HepG2 (cell line): Measurements from ENCODE around the gene ZNF48. TPM values are rescaled to one million over a fixed set of nuclear protein-coding genes. Genes with fewer than 3 reads are reported as not detected.
A peak's percentile ranks its signal among the peaks of the same experiment; 100 is the strongest.

Experiments used
- EZH2 ChIP-seq: conservative IDR thresholded peaks from 2 replicates; pipeline ENCODE4 v1.6.1; 2012; ENCODE audit warnings: mild to moderate bottlenecking, low read depth, low read length, moderate library complexity
- GABPB1 ChIP-seq: IDR thresholded peaks from 2 replicates; pipeline ENCODE4 v1.6.1; 2016; ENCODE audit warnings: mild to moderate bottlenecking, missing genetic modification reagents, moderate library complexity, missing compliant biosample characterization
- HOXA9 ChIP-seq: sonication (generic); formaldehyde crosslinking; IDR thresholded peaks from 2 replicates; pipeline ENCODE4 v1.8.1; 2022; ENCODE audit warnings: missing genetic modification reagents, mild to moderate bottlenecking, moderate library complexity, borderline replicate concordance
- KAT2B ChIP-seq: fragments of 150-350 bp; IDR thresholded peaks from 2 replicates; pipeline ENCODE4 v1.6.1; 2014; ENCODE audit warnings: low read depth, low read length, borderline replicate concordance
- KDM2A ChIP-seq: sonication (generic); formaldehyde crosslinking; IDR thresholded peaks from 2 replicates; pipeline ENCODE4 v1.4.0; 2020; ENCODE audit warnings: low read depth, missing genetic modification reagents, borderline replicate concordance
- MED1 ChIP-seq: sonication (generic); formaldehyde crosslinking; IDR thresholded peaks from 2 replicates; pipeline ENCODE4 v1.4.0; 2020; ENCODE audit warnings: missing genetic modification reagents
- MXD4 ChIP-seq: IDR thresholded peaks from 2 replicates; pipeline ENCODE4 v1.6.1; 2016; ENCODE audit warnings: mild to moderate bottlenecking, missing biosample characterization, missing genetic modification reagents
- NFYC ChIP-seq: IDR thresholded peaks from 2 replicates; pipeline ENCODE4 v1.6.1; 2016; ENCODE audit warnings: missing genetic modification reagents, missing compliant biosample characterization
- NR1H2 ChIP-seq: sonication (generic); formaldehyde crosslinking; IDR thresholded peaks from 2 replicates; pipeline ENCODE4 v1.8.1; 2022; ENCODE audit warnings: low read depth, missing genetic modification reagents, borderline replicate concordance
- PCBP1 ChIP-seq: fragments of 200-400 bp; formaldehyde crosslinking; IDR thresholded peaks from 2 replicates; pipeline ENCODE4 v1.6.1; 2017; ENCODE audit warnings: mild to moderate bottlenecking, low read depth, low read length, borderline replicate concordance
- RELA ChIP-seq: sonication (generic); formaldehyde crosslinking; IDR thresholded peaks from 2 replicates; pipeline ENCODE4 v1.4.0; 2020; ENCODE audit warnings: missing genetic modification reagents
- SALL1 ChIP-seq: sonication (generic); formaldehyde crosslinking; IDR thresholded peaks from 2 replicates; pipeline ENCODE4 v1.8.0; 2022; ENCODE audit warnings: mild to moderate bottlenecking, missing genetic modification reagents
- YEATS2 ChIP-seq: sonication (generic); formaldehyde crosslinking; IDR thresholded peaks from 2 replicates; pipeline ENCODE4 v1.4.0; 2020; ENCODE audit warnings: missing genetic modification reagents, borderline replicate concordance
- ZFP36 ChIP-seq: fragments of 150-350 bp; IDR thresholded peaks from 2 replicates; pipeline ENCODE4 v1.6.1; 2018; ENCODE audit warnings: borderline replicate concordance, low read length, low read depth; ENCODE audit not compliant: partially characterized antibody
- ZMAT3 ChIP-seq: sonication (generic); formaldehyde crosslinking; conservative IDR thresholded peaks from 2 replicates; pipeline ENCODE4 v1.7.0; 2021; ENCODE audit warnings: missing genetic modification reagents
- ZNF292 ChIP-seq: sonication (generic); formaldehyde crosslinking; IDR thresholded peaks from 2 replicates; pipeline ENCODE4 v1.8.1; 2022; ENCODE audit warnings: mild to moderate bottlenecking, low read depth, missing genetic modification reagents, borderline replicate concordance
- ZNF350 ChIP-seq: sonication (generic); formaldehyde crosslinking; IDR thresholded peaks from 2 replicates; pipeline ENCODE4 v1.4.0; 2020; ENCODE audit warnings: mild to moderate bottlenecking, low read depth, missing genetic modification reagents, borderline replicate concordance
- ZNF468 ChIP-seq: sonication (generic); formaldehyde crosslinking; IDR thresholded peaks from 2 replicates; pipeline ENCODE4 v1.8.0; 2022; ENCODE audit warnings: mild to moderate bottlenecking, moderate library complexity, missing genetic modification reagents
- ZNF577 ChIP-seq: sonication (generic); formaldehyde crosslinking; IDR thresholded peaks from 2 replicates; pipeline ENCODE4 v1.4.0; 2020; ENCODE audit warnings: mild to moderate bottlenecking, low read depth, missing genetic modification reagents, borderline replicate concordance
- polyA plus RNA-seq, 8 experiments: library from polyadenylated mRNA; depleted of rRNA in 3 of 8; stranded (reverse) in 7 of 8; unstranded in 1 of 8; fragments of >200 nt; fragmentation: Illumina TruSeq in 4 of 8; extraction: Trizol in 4 of 8; gene quantifications; 2 replicates each; pipeline versions ENCODE4 v1.2.1 to v1.2.3, GENCODE V29; 2011 to 2016; ENCODE audit warnings: low read depth in 4 of 8, missing spikeins in 1 of 8, mixed read lengths in 1 of 8; ENCODE audit not compliant: insufficient read depth in 1 of 8
- total RNA-seq, 5 experiments: library from RNA; depleted of rRNA; stranded (reverse); fragments of >200 nt; fragmentation: Illumina TruSeq; extraction: Trizol; gene quantifications; 2 replicates each; pipeline ENCODE4 v1.2.3, GENCODE V29; 2016; ENCODE audit warnings: low read depth in 1 of 5
- TF ChIP-seq, protein P1 (sequence below): sonication (generic); formaldehyde crosslinking; IDR thresholded peaks from 2 replicates; pipeline ENCODE4 v1.4.0; 2020; ENCODE audit warnings: mild to moderate bottlenecking, missing genetic modification reagents
- TF ChIP-seq, protein P2 (sequence below): sonication (generic); formaldehyde crosslinking; IDR thresholded peaks from 2 replicates; pipeline ENCODE4 v1.4.0; 2020; ENCODE audit warnings: mild to moderate bottlenecking, low read depth, missing genetic modification reagents
- TF ChIP-seq, protein P3 (sequence below): sonication (generic); formaldehyde crosslinking; conservative IDR thresholded peaks from 2 replicates; pipeline ENCODE4 v1.8.0; 2022; ENCODE audit warnings: mild to moderate bottlenecking, moderate library complexity, missing genetic modification reagents
- TF ChIP-seq, protein P4 (sequence below): sonication (generic); formaldehyde crosslinking; IDR thresholded peaks from 2 replicates; pipeline ENCODE4 v1.4.0; 2020; ENCODE audit warnings: low read depth, mild to moderate bottlenecking, missing genetic modification reagents

The ZNF48 gene
- total and polyA plus RNA-seq, 2 of the 13 experiments (the other 11 are each of a cell fraction or from before 2014, with no cell fraction given) = 9.9 to 12.3 TPM

DNA sequence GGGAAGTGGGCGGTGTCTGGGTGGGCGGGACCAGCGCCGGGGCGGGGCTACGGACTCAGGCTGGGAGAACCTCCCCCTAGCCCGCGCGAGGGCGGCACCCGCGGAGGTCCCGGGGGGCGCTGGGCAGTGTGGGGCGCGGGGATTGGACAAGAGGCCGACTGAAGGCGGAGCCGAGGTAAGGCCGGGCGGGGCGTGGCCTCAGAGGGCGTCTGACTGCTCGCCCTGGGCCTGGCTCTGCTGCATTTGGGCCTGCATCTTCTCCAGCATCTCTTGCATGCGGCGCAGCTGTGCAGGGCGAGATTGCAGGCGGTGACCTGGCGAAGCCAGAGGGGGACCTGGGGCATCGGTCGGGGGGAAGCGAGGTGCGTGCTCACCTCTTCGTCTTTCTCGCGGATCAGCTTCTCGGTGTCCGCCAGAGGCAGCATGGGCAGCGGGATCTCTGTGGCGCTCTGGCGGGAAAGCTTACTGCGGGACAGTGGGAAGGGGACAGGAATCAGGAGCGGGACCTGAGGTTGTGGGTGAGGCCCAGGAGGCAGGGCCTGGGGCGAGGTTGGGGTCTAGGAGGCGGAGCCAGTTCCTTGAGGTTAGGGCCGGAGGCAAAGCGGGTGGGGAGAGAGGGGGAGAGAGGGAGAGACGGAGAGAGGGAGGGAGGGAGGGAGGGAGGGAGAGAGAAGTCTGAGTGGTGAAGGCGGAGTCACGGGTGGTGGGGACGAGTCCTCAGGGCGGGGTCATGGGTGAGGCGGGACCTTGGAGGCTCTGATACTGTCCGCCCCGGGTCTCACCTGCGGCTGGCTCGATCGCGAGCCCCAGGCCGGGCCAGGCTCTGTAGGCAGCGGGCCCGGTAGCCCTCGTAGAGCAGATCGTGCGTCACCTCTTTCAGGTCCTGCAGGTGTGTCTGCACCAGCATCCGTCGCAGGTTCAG, 16.7 kb upstream of the ZNF48 start (continued):
- TF ChIP-seq, protein P1, sequence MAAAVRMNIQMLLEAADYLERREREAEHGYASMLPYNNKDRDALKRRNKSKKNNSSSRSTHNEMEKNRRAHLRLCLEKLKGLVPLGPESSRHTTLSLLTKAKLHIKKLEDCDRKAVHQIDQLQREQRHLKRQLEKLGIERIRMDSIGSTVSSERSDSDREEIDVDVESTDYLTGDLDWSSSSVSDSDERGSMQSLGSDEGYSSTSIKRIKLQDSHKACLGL (CRISPR knock-in tag) = peak; percentile 88; the same call in 1 of the 2 replicates
- no peak for TF ChIP-seq KAT2B
- TF ChIP-seq GABPB1 (CRISPR knock-in tag) = peak; percentile 79
- TF ChIP-seq ZFP36 = no peak
- TF ChIP-seq ZNF350 (CRISPR knock-in tag) = peak; percentile 87
- TF ChIP-seq ZNF292 (CRISPR knock-in tag) = peak; percentile 82
- peak; percentile 59; the same call in 1 of the 2 replicates for TF ChIP-seq KDM2A (CRISPR knock-in tag)
- no peak; the same call in 1 of the 2 replicates for TF ChIP-seq YEATS2
- TF ChIP-seq ZNF577 (CRISPR knock-in tag) = peak; percentile 92; the same call in 1 of the 2 replicates
- TF ChIP-seq NFYC = peak; percentile 78
- TF ChIP-seq, protein P2, sequence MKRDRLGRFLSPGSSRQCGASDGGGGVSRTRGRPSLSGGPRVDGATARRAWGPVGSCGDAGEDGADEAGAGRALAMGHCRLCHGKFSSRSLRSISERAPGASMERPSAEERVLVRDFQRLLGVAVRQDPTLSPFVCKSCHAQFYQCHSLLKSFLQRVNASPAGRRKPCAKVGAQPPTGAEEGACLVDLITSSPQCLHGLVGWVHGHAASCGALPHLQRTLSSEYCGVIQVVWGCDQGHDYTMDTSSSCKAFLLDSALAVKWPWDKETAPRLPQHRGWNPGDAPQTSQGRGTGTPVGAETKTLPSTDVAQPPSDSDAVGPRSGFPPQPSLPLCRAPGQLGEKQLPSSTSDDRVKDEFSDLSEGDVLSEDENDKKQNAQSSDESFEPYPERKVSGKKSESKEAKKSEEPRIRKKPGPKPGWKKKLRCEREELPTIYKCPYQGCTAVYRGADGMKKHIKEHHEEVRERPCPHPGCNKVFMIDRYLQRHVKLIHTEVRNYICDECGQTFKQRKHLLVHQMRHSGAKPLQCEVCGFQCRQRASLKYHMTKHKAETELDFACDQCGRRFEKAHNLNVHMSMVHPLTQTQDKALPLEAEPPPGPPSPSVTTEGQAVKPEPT (CRISPR knock-in tag) = peak; percentile 94
- peak; percentile 85 for TF ChIP-seq ZMAT3 (CRISPR knock-in tag)
- peak; percentile 86; the same call in 1 of the 2 replicates for TF ChIP-seq PCBP1
- peak; percentile 68 for TF ChIP-seq SALL1 (CRISPR knock-in tag)
- 0 out of 2 replicates have a peak, but pooled peaks have one; percentile 75 for TF ChIP-seq RELA (CRISPR knock-in tag)
- peak; percentile 66; the same call in 1 of the 2 replicates for TF ChIP-seq MXD4 (CRISPR knock-in tag)
- TF ChIP-seq, protein P3, sequence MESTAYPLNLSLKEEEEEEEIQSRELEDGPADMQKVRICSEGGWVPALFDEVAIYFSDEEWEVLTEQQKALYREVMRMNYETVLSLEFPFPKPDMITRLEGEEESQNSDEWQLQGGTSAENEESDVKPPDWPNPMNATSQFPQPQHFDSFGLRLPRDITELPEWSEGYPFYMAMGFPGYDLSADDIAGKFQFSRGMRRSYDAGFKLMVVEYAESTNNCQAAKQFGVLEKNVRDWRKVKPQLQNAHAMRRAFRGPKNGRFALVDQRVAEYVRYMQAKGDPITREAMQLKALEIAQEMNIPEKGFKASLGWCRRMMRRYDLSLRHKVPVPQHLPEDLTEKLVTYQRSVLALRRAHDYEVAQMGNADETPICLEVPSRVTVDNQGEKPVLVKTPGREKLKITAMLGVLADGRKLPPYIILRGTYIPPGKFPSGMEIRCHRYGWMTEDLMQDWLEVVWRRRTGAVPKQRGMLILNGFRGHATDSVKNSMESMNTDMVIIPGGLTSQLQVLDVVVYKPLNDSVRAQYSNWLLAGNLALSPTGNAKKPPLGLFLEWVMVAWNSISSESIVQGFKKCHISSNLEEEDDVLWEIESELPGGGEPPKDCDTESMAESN = peak; percentile 60; the same call in 1 of the 2 replicates
- TF ChIP-seq HOXA9 (CRISPR knock-in tag) = 0 out of 2 replicates have a peak, but pooled peaks have one; percentile 71
- no peak for TF ChIP-seq EZH2
- TF ChIP-seq MED1 (CRISPR knock-in tag) = peak; percentile 41; the same call in 1 of the 2 replicates
- peak; percentile 73; the same call in 1 of the 2 replicates for TF ChIP-seq NR1H2 (CRISPR knock-in tag)
- TF ChIP-seq, protein P4, sequence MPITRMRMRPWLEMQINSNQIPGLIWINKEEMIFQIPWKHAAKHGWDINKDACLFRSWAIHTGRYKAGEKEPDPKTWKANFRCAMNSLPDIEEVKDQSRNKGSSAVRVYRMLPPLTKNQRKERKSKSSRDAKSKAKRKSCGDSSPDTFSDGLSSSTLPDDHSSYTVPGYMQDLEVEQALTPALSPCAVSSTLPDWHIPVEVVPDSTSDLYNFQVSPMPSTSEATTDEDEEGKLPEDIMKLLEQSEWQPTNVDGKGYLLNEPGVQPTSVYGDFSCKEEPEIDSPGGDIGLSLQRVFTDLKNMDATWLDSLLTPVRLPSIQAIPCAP (CRISPR knock-in tag) = 0 out of 2 replicates have a peak, but pooled peaks have one; percentile 57
- TF ChIP-seq ZNF468 (CRISPR knock-in tag) = peak; percentile 68; the same call in 1 of the 2 replicates
